Fibroblast of lung (primary cell): ENCODE data around the gene ZNF334. TPM values are rescaled to one million over a fixed set of nuclear protein-coding genes. Genes with fewer than 3 reads are reported as not detected.

Experiments used
- DNase-seq, 2 donors: peaks; one replicate each; pipeline versions ENCODE4 v3.0.0 to v3.0.0-alpha.2; 2010; ENCODE audit warnings: low read depth in 2 of 2
- H2AFZ ChIP-seq: 2 replicates; pipeline ENCODE4 v1.5.1; 2012; ENCODE audit warnings: low read length, control low read depth, inconsistent platforms
- H3K27ac ChIP-seq: 2 replicates; pipeline ENCODE4 v1.5.1; 2011; ENCODE audit warnings: low read length, control low read depth; ENCODE audit not compliant: insufficient read depth
- H3K27me3 ChIP-seq: 2 replicates; pipeline ENCODE4 v1.5.1; 2011; ENCODE audit warnings: mild to moderate bottlenecking, low read length; ENCODE audit not compliant: control insufficient read depth, insufficient read depth
- H3K36me3 ChIP-seq: 2 replicates; pipeline ENCODE4 v1.5.1; 2011; ENCODE audit warnings: low read length; ENCODE audit not compliant: control insufficient read depth, insufficient read depth
- H3K4me1 ChIP-seq: 2 replicates; pipeline ENCODE4 v1.5.1; 2011; ENCODE audit warnings: low read length; ENCODE audit not compliant: control insufficient read depth, insufficient read depth; ENCODE audit errors: extremely low read depth
- H3K4me2 ChIP-seq: 2 replicates; pipeline ENCODE4 v1.5.1; 2011; ENCODE audit warnings: low read length, control low read depth; ENCODE audit not compliant: insufficient read depth; ENCODE audit errors: extremely low read depth
- H3K4me3 ChIP-seq, 4 experiments: fragments of 200-600 bp in 1 of 4; sonication (generic) in 1 of 4; replicated peaks in 1 of 4; 2 replicates each; pipeline ENCODE4 v1.5.1; 2011 to 2016; ENCODE audit warnings: low read length in 4 of 4, low read depth in 3 of 4, mild to moderate bottlenecking in 3 of 4, control low read depth in 2 of 4, inconsistent platforms in 1 of 4, mixed read lengths in 1 of 4; ENCODE audit not compliant: insufficient read depth in 1 of 4; ENCODE audit errors: control extremely low read depth in 1 of 4
- H3K79me2 ChIP-seq: 2 replicates; pipeline ENCODE4 v1.5.1; 2012; ENCODE audit warnings: mild to moderate bottlenecking, low read length, inconsistent platforms; ENCODE audit not compliant: control insufficient read depth, insufficient read depth
- H3K9ac ChIP-seq: 2 replicates; pipeline ENCODE4 v1.5.1; 2011; ENCODE audit warnings: mild to moderate bottlenecking, low read length, control low read depth; ENCODE audit not compliant: insufficient read depth
- H3K9me3 ChIP-seq: 2 replicates; pipeline ENCODE4 v1.5.1; 2012; ENCODE audit warnings: low read depth, low read length; ENCODE audit not compliant: control insufficient read depth, insufficient read depth
- H4K20me1 ChIP-seq: 2 replicates; pipeline ENCODE4 v1.5.1; 2011; ENCODE audit warnings: low read length; ENCODE audit not compliant: control insufficient read depth, insufficient read depth; ENCODE audit errors: extremely low read depth
- EZH2 ChIP-seq: IDR thresholded peaks from 2 replicates; pipeline ENCODE4 v1.5.1; 2012; ENCODE audit warnings: low read length, control low read depth, mild to moderate bottlenecking; ENCODE audit errors: missing control alignments
- polyA plus RNA-seq, 2 donors: library from polyadenylated mRNA; depleted of rRNA in 1 of 2; stranded (reverse) in 1 of 2; unstranded in 1 of 2; fragments of >200 nt; gene quantifications; 2 replicates each; pipeline ENCODE4 v1.2.1, GENCODE V29; 2011 to 2012; ENCODE audit warnings: missing spikeins in 1 of 2
- total RNA-seq: library from RNA; depleted of rRNA; stranded (reverse); fragments of >200 nt; gene quantifications from 2 replicates; pipeline ENCODE4 v1.2.1, GENCODE V29; 2014
- TF ChIP-seq, protein P1 (sequence below), 2 donors: IDR thresholded peaks in 1 of 2; conservative IDR thresholded peaks in 1 of 2; 1 replicate in 1 of 2; 2 replicates in 1 of 2; pipeline ENCODE4 v1.5.1; 2011 to 2012; ENCODE audit warnings: low read length in 2 of 2, control low read depth in 1 of 2, inconsistent platforms in 1 of 2, low read depth in 1 of 2, mild to moderate bottlenecking in 1 of 2

Gene ZNF334
- total and polyA plus RNA-seq, 2 donors (not counting 1 experiment from before 2014, with no cell fraction given) = 0.99 to 7.9 TPM

DNA sequence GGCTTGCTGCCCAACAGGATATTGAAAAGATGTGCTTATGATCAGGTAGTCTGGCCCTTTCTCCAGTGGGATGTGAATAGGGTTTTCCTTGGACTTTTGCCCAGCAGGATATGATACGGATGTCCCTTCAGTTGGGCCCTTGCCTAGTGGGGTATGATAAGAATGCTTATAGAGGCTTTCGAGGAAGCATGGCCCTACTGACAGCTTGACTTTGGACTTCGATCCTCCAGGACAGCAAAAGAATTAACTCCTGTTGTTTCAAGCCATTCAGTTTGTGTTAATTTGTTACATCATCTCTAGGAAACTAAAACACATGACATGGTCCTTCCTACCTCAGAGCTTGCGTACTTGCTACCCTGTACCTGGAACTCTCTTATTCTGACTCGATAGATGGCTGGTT, 9.7 kb upstream of the ZNF334 start:
- Histone ChIP-seq H4K20me1 (no peaks in the 10 kb centered on the region), H3K36me3 (no peaks in the 10 kb centered on the region), H3K79me2 (no peaks in the 10 kb centered on the region), H3K27ac (no peak overlapping the region), H3K27me3 (no peaks in the 10 kb centered on the region), H3K4me2 (no peak overlapping the region), H3K9ac (no peak overlapping the region), H3K4me3 (no peak overlapping the region), H3K4me1 (no peaks in the 10 kb centered on the region), H3K9me3 (no peaks in the 10 kb centered on the region), H2AFZ (no peak overlapping the region)
- TF ChIP-seq, protein P1, sequence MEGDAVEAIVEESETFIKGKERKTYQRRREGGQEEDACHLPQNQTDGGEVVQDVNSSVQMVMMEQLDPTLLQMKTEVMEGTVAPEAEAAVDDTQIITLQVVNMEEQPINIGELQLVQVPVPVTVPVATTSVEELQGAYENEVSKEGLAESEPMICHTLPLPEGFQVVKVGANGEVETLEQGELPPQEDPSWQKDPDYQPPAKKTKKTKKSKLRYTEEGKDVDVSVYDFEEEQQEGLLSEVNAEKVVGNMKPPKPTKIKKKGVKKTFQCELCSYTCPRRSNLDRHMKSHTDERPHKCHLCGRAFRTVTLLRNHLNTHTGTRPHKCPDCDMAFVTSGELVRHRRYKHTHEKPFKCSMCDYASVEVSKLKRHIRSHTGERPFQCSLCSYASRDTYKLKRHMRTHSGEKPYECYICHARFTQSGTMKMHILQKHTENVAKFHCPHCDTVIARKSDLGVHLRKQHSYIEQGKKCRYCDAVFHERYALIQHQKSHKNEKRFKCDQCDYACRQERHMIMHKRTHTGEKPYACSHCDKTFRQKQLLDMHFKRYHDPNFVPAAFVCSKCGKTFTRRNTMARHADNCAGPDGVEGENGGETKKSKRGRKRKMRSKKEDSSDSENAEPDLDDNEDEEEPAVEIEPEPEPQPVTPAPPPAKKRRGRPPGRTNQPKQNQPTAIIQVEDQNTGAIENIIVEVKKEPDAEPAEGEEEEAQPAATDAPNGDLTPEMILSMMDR (conservative IDR thresholded peaks at IDR 0.05 in 1 of 2, IDR thresholded peaks at IDR 0.05 in 1 of 2; ENCODE audit: low read depth in 1 of 2, low read length in 2 of 2) = no peak
- no peak for TF ChIP-seq EZH2
- DNase-seq = no peak

DNA sequence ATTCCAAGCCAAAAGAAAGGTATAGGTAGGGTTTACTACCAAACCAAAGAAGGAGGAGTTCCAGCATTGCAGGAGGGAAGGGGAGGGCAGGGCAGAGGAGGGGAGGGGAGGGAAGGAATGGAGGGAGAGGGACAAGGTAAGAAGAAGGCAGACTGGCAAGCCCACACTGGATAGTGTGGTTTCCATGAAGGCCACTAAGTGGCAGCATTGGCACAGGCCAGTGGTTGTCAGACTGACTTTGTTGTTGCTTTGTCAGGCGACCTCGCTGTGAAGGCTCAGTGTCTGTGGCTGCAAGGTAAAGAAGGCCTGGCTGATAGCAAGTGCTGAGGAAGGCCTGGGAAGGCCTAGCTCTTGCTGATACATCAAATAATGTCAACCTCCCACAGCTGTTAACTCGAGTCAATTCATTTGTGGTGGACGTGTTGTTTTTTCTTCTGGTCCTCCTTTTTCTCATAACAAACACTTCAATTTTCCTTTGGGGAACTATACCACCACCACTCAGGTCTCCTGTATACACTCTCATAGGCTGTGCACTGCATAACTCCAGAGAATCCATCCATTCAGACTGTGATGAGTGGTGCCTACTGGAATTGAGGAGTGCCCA, 7.7 kb upstream of the ZNF334 start:
- Histone ChIP-seq H3K9me3 (no peaks in the 10 kb centered on the region), H3K36me3 (no peaks in the 10 kb centered on the region), H3K4me2 (no peak overlapping the region), H3K4me1 (no peaks in the 10 kb centered on the region), H3K9ac (no peak overlapping the region), H4K20me1 (no peaks in the 10 kb centered on the region), H2AFZ (no peak overlapping the region), H3K79me2 (no peaks in the 10 kb centered on the region), H3K27me3 (no peaks in the 10 kb centered on the region), H3K4me3 (no peak overlapping the region), H3K27ac (no peak overlapping the region)
- peak; percentile 41 to 65 for DNase-seq
- no peak for TF ChIP-seq EZH2
- TF ChIP-seq, protein P1 (conservative IDR thresholded peaks at IDR 0.05 in 1 of 2, IDR thresholded peaks at IDR 0.05 in 1 of 2; ENCODE audit: low read depth in 1 of 2, low read length in 2 of 2) = peak; percentile 57 to 76

DNA sequence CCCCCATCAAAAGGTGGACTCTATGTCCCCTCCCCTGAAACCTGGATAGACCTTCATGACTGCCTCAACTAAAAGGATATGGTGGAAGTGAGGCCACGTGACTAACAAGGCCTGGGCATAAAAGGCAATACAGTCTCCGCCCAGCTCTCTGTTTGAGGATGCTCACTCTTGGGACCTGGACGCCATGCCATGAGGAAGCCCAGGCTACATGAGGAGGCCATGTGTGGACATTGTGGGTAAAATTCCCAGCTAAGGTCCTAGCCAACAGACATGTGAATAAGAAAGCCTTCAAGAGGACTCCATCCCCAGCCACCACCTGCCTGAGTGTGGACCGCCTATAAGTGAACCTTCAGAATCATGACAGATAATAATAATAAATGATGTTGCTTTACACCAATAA, 7.2 kb upstream of the ZNF334 start:
- no peak overlapping the region for H3K9ac ChIP-seq
- H3K27ac ChIP-seq = no peak overlapping the region
- no peak for TF ChIP-seq EZH2
- TF ChIP-seq, protein P1 (conservative IDR thresholded peaks at IDR 0.05 in 1 of 2, IDR thresholded peaks at IDR 0.05 in 1 of 2; ENCODE audit: low read depth in 1 of 2, low read length in 2 of 2) = no peak
- H2AFZ ChIP-seq = no peak overlapping the region
- H3K79me2 ChIP-seq = no peaks in the 10 kb centered on the region
- no peak overlapping the region for H3K4me3 ChIP-seq
- no peaks in the 10 kb centered on the region for H4K20me1 ChIP-seq
- DNase-seq = no peak
- H3K4me2 ChIP-seq = no peak overlapping the region
- no peaks in the 10 kb centered on the region for H3K36me3 ChIP-seq
- H3K4me1 ChIP-seq = no peaks in the 10 kb centered on the region
- no peaks in the 10 kb centered on the region for H3K27me3 ChIP-seq
- H3K9me3 ChIP-seq = no peaks in the 10 kb centered on the region
